Body of pancreas (tissue), 4 donors: Measurements from ENCODE around the gene CTXN1.

Experiments used
- CTCF ChIP-seq, 7 experiments: fragments of 450-650 bp in 4 of 7; fragments of 200-600 bp in 3 of 7; sonication (generic) in 3 of 7; IDR thresholded peaks; one replicate each; pipeline ENCODE4 v1.5.1; 2016 to 2019; ENCODE audit warnings: antibody characterized with exemption in 7 of 7
- POLR2A ChIP-seq, 3 donors: fragments of 450-650 bp; IDR thresholded peaks; one replicate each; pipeline ENCODE4 v1.6.1; 2016; ENCODE audit warnings: antibody characterized with exemption in 3 of 3, mild to moderate bottlenecking in 2 of 3

GRCh38 chr19:7943444-7944176 is 17.7 kb upstream of the CTXN1 start, which contains the start of gene TIMM44:
- no peak for TF ChIP-seq CTCF (IDR thresholded peaks at IDR 0.05)
- peak; percentile 85 to 95 (median 87) for TF ChIP-seq POLR2A (IDR thresholded peaks at IDR 0.05)
